Epithelial cell of prostate (primary cell): Measurements from ENCODE around the gene ABCG4.
"Not testable (repeated sequence)": the region's sequence is repeated elsewhere in the genome, so short reads cannot be mapped to it uniquely, and the experiment has no call there.

Source experiments
- DNase-seq: peaks from one replicate; pipeline ENCODE4 v3.0.0-alpha.2; 2011; ENCODE audit warnings: low read depth, low spot score
- H3K27ac ChIP-seq: fragments of 450-650 bp; 2 replicates; pipeline ENCODE4 v1.5.1; 2017; ENCODE audit warnings: mild to moderate bottlenecking

The ABCG4 gene

GRCh38 chr11:119152043-119152442, 3.2 kb downstream of the ABCG4 start:
- no peak overlapping the region for H3K27ac ChIP-seq
- no peak for DNase-seq

GRCh38 chr11:119152604-119153003, 3.8 kb downstream of the ABCG4 start:
- no peak overlapping the region for H3K27ac ChIP-seq
- no peak for DNase-seq

GRCh38 chr11:119153049-119153818, 4.4 kb downstream of the ABCG4 start:
- no peak overlapping the region for H3K27ac ChIP-seq
- DNase-seq: no peak

GRCh38 chr11:119154178-119154577, 5.3 kb downstream of the ABCG4 start:
- DNase-seq: no peak

GRCh38 chr11:119155733-119156492, 7.1 kb downstream of the ABCG4 start:
- H3K27ac ChIP-seq: no peak overlapping the region
- no peak for DNase-seq

More at GRCh38 chr11:119154178-119154577, 5.3 kb downstream of the ABCG4 start:
- no peak overlapping the region for H3K27ac ChIP-seq

- no peak overlapping the region for H3K27ac ChIP-seq
- DNase-seq: no peak
Measured at GRCh38 chr11:119156496-119156895, 7.6 kb downstream of the ABCG4 start.

GRCh38 chr11:119157063-119157462, 8.2 kb downstream of the ABCG4 start:
- DNase-seq: no peak

GRCh38 chr11:119158467-119158866, 9.6 kb downstream of the ABCG4 start:
- H3K27ac ChIP-seq: no peak overlapping the region
- no peak for DNase-seq

More at GRCh38 chr11:119157063-119157462, 8.2 kb downstream of the ABCG4 start:
- H3K27ac ChIP-seq: no peak overlapping the region

- H3K27ac ChIP-seq: no peak overlapping the region
- no peak for DNase-seq
Measured at GRCh38 chr11:119160151-119160550, 11.3 kb downstream of the ABCG4 start.

GRCh38 chr11:119161871-119162270, 13.0 kb downstream of the ABCG4 start:
- no peak for DNase-seq

GRCh38 chr11:119166368-119167076, 17.7 kb downstream of the ABCG4 start:
- peak overlapping the region; percentile 89 for H3K27ac ChIP-seq
- DNase-seq: peak; percentile 60

More at GRCh38 chr11:119161871-119162270, 13.0 kb downstream of the ABCG4 start:
- H3K27ac ChIP-seq: no peak overlapping the region

- peak overlapping the region; percentile 89 for H3K27ac ChIP-seq
Measured at GRCh38 chr11:119167077-119167458, 18.2 kb downstream of the ABCG4 start.

GRCh38 chr11:119167933-119168332, 19.1 kb downstream of the ABCG4 start:
- peak; percentile 57 for DNase-seq
- peak overlapping the region; percentile 89 for H3K27ac ChIP-seq

More at GRCh38 chr11:119167077-119167458, 18.2 kb downstream of the ABCG4 start:
- not testable (repeated sequence) for DNase-seq

- peak; percentile 37 for DNase-seq
- peak within 1 kb of the TSS; percentile 89 for H3K27ac ChIP-seq
Measured at GRCh38 chr11:119168471-119169281, 19.8 kb downstream of the ABCG4 start, which contains the start of gene NLRX1. Gene NLRX1 (plus strand): TSS chr11:119168725. CDS start chr11:119171404, 2,679 bp downstream.

- no peak for DNase-seq
- H3K27ac ChIP-seq: peak overlapping the region; percentile 89
Measured at GRCh38 chr11:119169282-119169719, 20.4 kb downstream of the ABCG4 start.

- H3K27ac ChIP-seq: no peak overlapping the region
- DNase-seq: no peak
Measured at GRCh38 chr11:119172513-119172912, 23.7 kb downstream of the ABCG4 start.

- no peak for DNase-seq
- H3K27ac ChIP-seq: no peak overlapping the region
Measured at GRCh38 chr11:119173453-119173852, 24.6 kb downstream of the ABCG4 start.

- no peak overlapping the region for H3K27ac ChIP-seq
- no peak for DNase-seq
Measured at GRCh38 chr11:119175493-119176077, 26.7 kb downstream of the ABCG4 start.

GRCh38 chr11:119178166-119178680, 29.4 kb downstream of the ABCG4 start:
- DNase-seq: no peak

More at GRCh38 chr11:119178166-119178680, 29.4 kb downstream of the ABCG4 start:
- H3K27ac ChIP-seq: no peak overlapping the region
